RPMI7951 (cell line): ENCODE results near the gene GYS2. TPM values are rescaled to one million over a fixed set of nuclear protein-coding genes. Genes with fewer than 3 reads are reported as not detected.

Experiments used
- DNase-seq: peaks from one replicate; pipeline ENCODE4 v3.0.0-alpha.2; 2012; ENCODE audit warnings: low read depth
- total RNA-seq: library from RNA; depleted of rRNA; stranded (reverse); fragments of >200 nt; shearing (Covaris generic); gene quantifications from 2 replicates; pipeline ENCODE4 v1.2.3, GENCODE V29; 2014; rRNA removed

Gene GYS2
- total RNA-seq, 1 experiment from 2014 or later = not detected

DNA sequence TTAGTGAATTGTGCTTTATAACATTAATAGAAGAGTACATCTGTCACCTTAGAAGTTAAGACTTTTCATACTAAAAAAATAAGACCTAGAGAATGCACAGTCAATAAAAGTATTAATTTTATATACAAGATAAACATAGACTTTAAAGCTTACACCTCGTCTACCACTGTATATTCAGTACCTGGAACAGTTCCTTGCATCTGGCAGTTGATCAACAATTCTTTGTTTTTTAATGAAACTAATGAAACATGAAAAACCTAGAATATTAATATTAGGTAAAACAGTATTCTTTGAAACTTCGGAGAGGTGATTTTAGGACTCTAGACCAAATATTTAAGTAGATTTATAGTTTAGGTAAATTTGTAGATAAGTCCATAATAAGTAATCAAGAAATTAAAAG, 98.8 kb downstream of the GYS2 start:
- no peak for DNase-seq

DNA sequence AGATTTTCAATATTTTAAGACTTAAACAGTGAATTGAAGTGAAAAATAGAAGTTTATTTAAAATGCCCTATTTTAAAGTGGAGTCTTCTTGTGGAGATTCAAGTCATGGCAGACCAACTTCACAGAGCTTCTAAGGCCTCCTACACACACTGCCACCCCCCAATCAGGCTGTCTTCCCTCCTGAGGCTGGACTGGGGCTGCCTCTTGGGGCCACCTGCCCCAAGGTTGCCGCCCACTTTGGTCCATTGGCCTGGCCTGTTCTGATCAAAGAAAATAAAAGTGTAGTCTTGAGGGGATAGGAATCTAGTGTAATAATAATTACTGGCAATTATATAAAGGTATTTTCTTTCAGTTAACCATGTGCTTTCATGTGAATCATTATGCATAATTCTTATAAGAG, 101.8 kb downstream of the GYS2 start:
- DNase-seq = no peak

DNA sequence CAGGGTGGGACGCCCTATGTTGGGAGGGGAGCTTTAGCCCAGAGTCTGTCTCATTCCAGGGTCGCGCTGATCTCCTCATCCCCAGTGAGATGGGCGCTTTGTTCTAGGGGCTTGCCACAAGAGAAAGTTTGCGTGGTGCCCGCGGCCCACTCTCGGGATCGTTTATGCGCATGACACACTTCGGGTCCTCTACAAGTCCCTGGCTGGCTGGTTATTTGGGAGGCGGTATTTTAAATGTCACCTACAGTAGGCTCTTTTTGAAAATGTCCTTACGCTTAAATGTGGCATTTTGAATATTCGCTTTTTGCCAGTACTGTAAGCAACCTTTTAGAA, 102.5 kb downstream of the GYS2 start:
- DNase-seq = peak; percentile 33

DNA sequence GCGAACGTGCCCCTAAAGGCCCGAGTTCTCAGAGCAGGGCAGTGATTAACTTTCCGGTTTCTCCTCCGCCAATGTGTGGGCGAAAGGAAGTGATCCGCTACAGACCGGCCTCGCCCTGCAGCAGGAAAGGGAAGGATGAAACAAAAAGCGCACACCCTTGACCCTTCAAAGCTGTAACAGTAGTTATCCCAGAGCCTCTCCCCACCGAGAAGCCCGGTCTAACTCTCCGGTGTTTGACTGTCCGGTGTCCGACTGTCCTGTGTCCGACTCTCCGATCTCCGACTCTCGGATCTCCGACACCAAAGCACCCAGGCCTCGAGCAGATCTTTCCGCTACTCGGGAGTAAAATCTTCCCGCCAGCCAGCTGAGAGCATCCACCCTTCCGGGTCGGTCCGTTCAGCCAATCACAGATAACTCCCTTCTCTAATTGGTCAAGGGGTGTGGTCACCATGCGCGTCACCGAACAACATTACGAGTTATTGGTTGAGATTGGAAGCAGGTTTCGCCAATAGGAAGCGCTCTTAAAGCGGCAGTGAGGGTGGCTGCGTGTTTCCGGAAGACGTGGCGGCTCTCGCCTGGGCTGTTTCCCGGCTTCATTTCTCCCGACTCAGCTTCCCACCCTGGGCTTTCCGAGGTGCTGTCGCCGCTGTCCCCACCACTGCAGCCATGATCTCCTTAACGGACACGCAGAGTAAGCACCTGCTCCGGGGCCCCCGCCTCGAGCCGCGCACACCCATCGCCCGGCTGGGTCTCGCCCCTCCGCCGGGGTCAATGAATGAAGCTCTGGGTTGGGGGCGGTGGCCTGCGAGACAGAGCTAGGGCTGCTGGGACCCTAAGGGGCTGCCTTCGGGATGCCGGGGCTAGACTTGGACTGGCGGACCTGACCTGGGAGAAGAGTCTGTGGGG, 103.1 kb downstream of the GYS2 start, which contains the start of the genes GOLT1B and RECQL:
GOLT1B (plus strand) TSS at position 532 of the 906 bp plus-strand sequence; CDS start at position 667, 135 bp downstream.
RECQL (minus strand) TSS at position 378 of the 906 bp plus-strand sequence. CDS start 2,065 bp downstream, outside the sequence.
- DNase-seq = peak; percentile 96

DNA sequence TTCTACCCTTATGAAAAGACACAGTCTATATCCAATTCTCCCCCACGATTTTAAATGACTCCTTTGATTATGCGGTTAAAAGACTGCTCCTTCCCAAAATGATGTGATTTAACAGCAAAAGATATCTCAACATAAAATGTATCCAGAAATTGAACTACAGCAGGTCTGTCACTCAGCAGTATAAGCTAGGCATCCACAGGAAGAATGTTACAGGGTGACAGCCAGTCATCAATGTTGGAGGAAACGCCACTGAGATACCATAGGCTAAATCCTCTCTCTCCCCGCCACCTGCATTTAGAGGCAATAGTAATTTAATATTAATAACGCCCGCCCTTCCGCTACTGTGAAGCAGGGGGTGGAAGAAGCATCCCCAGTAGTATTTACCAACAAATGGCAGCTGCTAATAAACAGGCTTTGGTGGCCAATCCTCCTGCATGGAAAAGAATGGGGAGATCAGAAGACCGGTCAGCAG, 103.8 kb downstream of the GYS2 start:
- DNase-seq = no peak

DNA sequence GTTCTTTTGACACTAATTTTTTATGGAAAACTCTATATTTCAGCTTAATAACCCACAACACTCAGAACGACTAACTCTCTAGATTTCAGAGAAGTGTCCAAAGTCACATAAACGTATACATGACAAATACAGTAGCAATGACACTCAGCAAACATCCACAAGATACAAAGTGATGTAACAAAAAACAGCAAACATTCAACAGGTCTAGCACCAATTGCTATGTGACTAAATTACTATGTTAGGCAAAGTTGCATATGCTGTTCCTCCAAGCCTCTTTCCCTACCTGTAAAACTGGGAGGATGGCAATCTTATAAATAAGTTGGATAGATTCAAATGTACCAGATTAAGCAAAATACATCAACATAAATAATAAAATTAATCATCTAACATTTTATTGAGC, 104.9 kb downstream of the GYS2 start:
- no peak for DNase-seq

Other genes starting within 250 kb of the GYS2 start
- not detected in 2 replicates for gene IAPP, start 231.9 kb downstream of the GYS2 start, total RNA-seq
- gene PYROXD1, start 167.2 kb downstream of the GYS2 start, total RNA-seq = 5.3 and 6.5 TPM in 2 replicates
- 93.3 and 112 TPM in 2 replicates for gene RECQL, start 103.2 kb downstream of the GYS2 start, total RNA-seq
- gene GOLT1B, start 103.1 kb downstream of the GYS2 start, total RNA-seq = 59.9 and 77.0 TPM in 2 replicates
- 0.60 and 1.3 TPM in 2 replicates for gene SPX, start 78.6 kb downstream of the GYS2 start, total RNA-seq
- 629 and 669 TPM in 2 replicates for gene LDHB, start 53.0 kb upstream of the GYS2 start, total RNA-seq
- gene KCNJ8, start 169.9 kb upstream of the GYS2 start, total RNA-seq = under 0.01 TPM in 1 of 2 replicates, not detected in the other